Measurements from ENCODE around the gene KIAA1217. TPM values are rescaled to one million over a fixed set of nuclear protein-coding genes. Genes with fewer than 3 reads are reported as not detected.

Gene KIAA1217
- polyA plus RNA-seq, 2 of the 4 experiments (the other 2 are of a cell fraction) = 1.5 to 2.7 TPM

GRCh38 chr10:24246365-24246764 is 37.4 kb downstream of the KIAA1217 start:
- Histone ChIP-seq H3K27ac (no peak overlapping the region), H3K4me2 (no peak overlapping the region), H3K9me3 (no peaks in the 10 kb centered on the region), H3K4me1 (no peaks in the 10 kb centered on the region), H3K4me3 (no peak overlapping the region)
- DNase-seq (ENCODE audit: low read depth in 1 of 2, low spot score in 1 of 2) = no peak
- no peak for FAIRE-seq
- no peak for ATAC-seq
- CTCF ChIA-PET = no interaction called here
- TF ChIP-seq RFX5 (IDR thresholded peaks at IDR 0.05) (no peak), MAZ (IDR thresholded peaks at IDR 0.05; ENCODE audit: borderline replicate concordance, low read depth, low read length) (no peak), POLR2A (IDR thresholded peaks at IDR 0.05; ENCODE audit: low read length) (no peak), USF2 (IDR thresholded peaks at IDR 0.05) (no peak), TP53 (CRISPR knock-in tag; IDR thresholded peaks at IDR 0.05) (no peak), GATA3 (IDR thresholded peaks at IDR 0.05; ENCODE audit: borderline replicate concordance) (no peak), HEYL (CRISPR knock-in tag; IDR thresholded peaks at IDR 0.05) (no peak), TFCP2L1 (CRISPR knock-in tag; IDR thresholded peaks at IDR 0.05) (no peak), ZC3H11A (IDR thresholded peaks at IDR 0.05) (no peak), MYC (IDR thresholded peaks at IDR 0.05; ENCODE audit: borderline replicate concordance, low read length) (no peak), CBX8 (IDR thresholded peaks at IDR 0.05) (no peak), FOSL2 (IDR thresholded peaks at IDR 0.05) (no peak), FOSL2 (CRISPR knock-in tag; IDR thresholded peaks at IDR 0.05) (no peak), HDAC2 (IDR thresholded peaks at IDR 0.05) (no peak), HOXB13 (CRISPR knock-in tag; IDR thresholded peaks at IDR 0.05; ENCODE audit: low read depth) (no peak), JUN (IDR thresholded peaks at IDR 0.05) (no peak), EHMT2 (IDR thresholded peaks at IDR 0.05; ENCODE audit: low read depth) (no peak), HES2 (IDR thresholded peaks at IDR 0.05) (no peak), REST (IDR thresholded peaks at IDR 0.05) (no peak), RARB (CRISPR knock-in tag; IDR thresholded peaks at IDR 0.05) (no peak)
- WGBS (ENCODE audit: missing lambda C conversion rate) = 40% methylated on average over 5 of the region's 5 CpGs
- POLR2A ChIA-PET = no interaction called here

- 61% methylated on average over 1 of the region's 1 CpG for WGBS (ENCODE audit: missing lambda C conversion rate)
- no peak overlapping the region for H3K27ac ChIP-seq
- H3K9me3 ChIP-seq = no peaks in the 10 kb centered on the region
- no peaks in the 10 kb centered on the region for H3K4me1 ChIP-seq
- POLR2A ChIA-PET = no interaction called here
- ATAC-seq (no peak), FAIRE-seq (no peak), DNase-seq (ENCODE audit: low read depth in 1 of 2, low spot score in 1 of 2) (no peak)
- CTCF ChIA-PET = no interaction called here
- no peak overlapping the region for H3K4me2 ChIP-seq
- H3K4me3 ChIP-seq = no peak overlapping the region
- TF ChIP-seq KDM5A (IDR thresholded peaks at IDR 0.05) = no peak
- TF ChIP-seq PBX3 (IDR thresholded peaks at IDR 0.05) = no peak
- no peak for TF ChIP-seq MAX (IDR thresholded peaks at IDR 0.05)
- TF ChIP-seq RAD21 (conservative IDR thresholded peaks at IDR 0.05 in 1 of 2, IDR thresholded peaks at IDR 0.05 in 1 of 2) = no peak
- no peak for TF ChIP-seq BCL3 (IDR thresholded peaks at IDR 0.05)
- no peak for TF ChIP-seq SMC3 (IDR thresholded peaks at IDR 0.05)
- TF ChIP-seq EHF (CRISPR knock-in tag; IDR thresholded peaks at IDR 0.05) = no peak
- no peak for TF ChIP-seq CBX8 (IDR thresholded peaks at IDR 0.05)
- TF ChIP-seq HDAC2 (IDR thresholded peaks at IDR 0.05) = no peak
- TF ChIP-seq BHLHE40 (IDR thresholded peaks at IDR 0.05; ENCODE audit: low read depth, low read length) = no peak
- TF ChIP-seq FOXS1 (CRISPR knock-in tag; IDR thresholded peaks at IDR 0.05) = no peak
- TF ChIP-seq RNF2 (IDR thresholded peaks at IDR 0.05; ENCODE audit: borderline replicate concordance, low read depth) = no peak
- no peak for TF ChIP-seq CTCF (IDR thresholded peaks at IDR 0.05)
- TF ChIP-seq KDM1A (IDR thresholded peaks at IDR 0.05; ENCODE audit: low read depth) = no peak
- no peak for TF ChIP-seq ESRRA (IDR thresholded peaks at IDR 0.05; ENCODE audit: borderline replicate concordance, low read length)
- TF ChIP-seq GATA3 (IDR thresholded peaks at IDR 0.05; ENCODE audit: borderline replicate concordance) = no peak
- TF ChIP-seq RARB (CRISPR knock-in tag; IDR thresholded peaks at IDR 0.05) = no peak
These were observed 38.9 kb downstream of the KIAA1217 start for GRCh38 chr10:24247841-24248240.
